Tibial nerve (tissue), 4 donors: ENCODE measurements around the gene CILP2.

Source experiments
- EP300 ChIP-seq, 2 donors: sonication (generic); formaldehyde crosslinking; IDR thresholded peaks; one replicate each; pipeline ENCODE4 v1.6.1; 2017; ENCODE audit warnings: antibody characterized with exemption in 2 of 2, mild to moderate bottlenecking in 1 of 2
- POLR2A ChIP-seq, 2 donors: fragments of 450-650 bp; IDR thresholded peaks; one replicate each; pipeline ENCODE4 v1.6.1; 2017; ENCODE audit warnings: antibody characterized with exemption in 2 of 2, mild to moderate bottlenecking in 2 of 2, moderate library complexity in 2 of 2
- TF ChIP-seq, protein P1 (sequence below), 5 experiments: fragments of 200-600 bp in 3 of 5; fragments of 450-650 bp in 2 of 5; sonication (generic) in 3 of 5; IDR thresholded peaks; one replicate each; pipeline ENCODE4 v1.5.1; 2016 to 2019; ENCODE audit warnings: antibody characterized with exemption in 5 of 5, mild to moderate bottlenecking in 3 of 5, moderate library complexity in 2 of 5

DNA sequence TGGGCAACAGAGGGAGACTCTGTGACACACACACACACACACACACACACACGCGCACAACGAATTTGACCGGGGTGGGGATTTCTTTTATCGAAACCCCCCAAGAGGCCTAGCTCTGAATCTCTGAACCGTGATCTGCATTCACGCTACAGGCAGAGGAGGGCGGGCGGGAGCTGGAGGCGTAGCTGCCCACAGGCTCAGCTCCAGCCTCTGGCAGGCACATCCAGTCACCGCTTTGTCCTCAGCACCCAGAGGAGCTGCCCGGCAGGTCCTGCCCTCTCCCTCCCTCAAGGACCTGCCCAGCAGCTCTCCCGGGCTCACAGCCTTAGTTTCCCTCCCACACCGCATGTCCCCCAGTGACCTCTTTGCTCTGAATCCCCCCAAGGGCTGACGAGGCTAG is 20.0 kb downstream of the CILP2 start:
- no peak for TF ChIP-seq EP300 (IDR thresholded peaks at IDR 0.05)
- TF ChIP-seq, protein P1, sequence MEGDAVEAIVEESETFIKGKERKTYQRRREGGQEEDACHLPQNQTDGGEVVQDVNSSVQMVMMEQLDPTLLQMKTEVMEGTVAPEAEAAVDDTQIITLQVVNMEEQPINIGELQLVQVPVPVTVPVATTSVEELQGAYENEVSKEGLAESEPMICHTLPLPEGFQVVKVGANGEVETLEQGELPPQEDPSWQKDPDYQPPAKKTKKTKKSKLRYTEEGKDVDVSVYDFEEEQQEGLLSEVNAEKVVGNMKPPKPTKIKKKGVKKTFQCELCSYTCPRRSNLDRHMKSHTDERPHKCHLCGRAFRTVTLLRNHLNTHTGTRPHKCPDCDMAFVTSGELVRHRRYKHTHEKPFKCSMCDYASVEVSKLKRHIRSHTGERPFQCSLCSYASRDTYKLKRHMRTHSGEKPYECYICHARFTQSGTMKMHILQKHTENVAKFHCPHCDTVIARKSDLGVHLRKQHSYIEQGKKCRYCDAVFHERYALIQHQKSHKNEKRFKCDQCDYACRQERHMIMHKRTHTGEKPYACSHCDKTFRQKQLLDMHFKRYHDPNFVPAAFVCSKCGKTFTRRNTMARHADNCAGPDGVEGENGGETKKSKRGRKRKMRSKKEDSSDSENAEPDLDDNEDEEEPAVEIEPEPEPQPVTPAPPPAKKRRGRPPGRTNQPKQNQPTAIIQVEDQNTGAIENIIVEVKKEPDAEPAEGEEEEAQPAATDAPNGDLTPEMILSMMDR (IDR thresholded peaks at IDR 0.05), result no peak
- no peak for TF ChIP-seq POLR2A (IDR thresholded peaks at IDR 0.05)
